Lower leg skin (tissue), 3 donors: Measurements from ENCODE around the gene NADK2.

Experiments
- CTCF ChIP-seq, 3 donors: fragments of 450-650 bp; IDR thresholded peaks; one replicate each; pipeline ENCODE4 v1.5.1; 2016; ENCODE audit warnings: antibody characterized with exemption in 3 of 3, mild to moderate bottlenecking in 3 of 3, moderate library complexity in 2 of 3
- POLR2A ChIP-seq, 2 donors: fragments of 450-650 bp; IDR thresholded peaks; one replicate each; pipeline ENCODE4 v1.6.1; 2016 to 2017; ENCODE audit warnings: antibody characterized with exemption in 2 of 2, mild to moderate bottlenecking in 1 of 2, moderate library complexity in 1 of 2

GRCh38 chr5:36205329-36205728 is 36.4 kb downstream of the NADK2 start:
- TF ChIP-seq CTCF (IDR thresholded peaks at IDR 0.05) = no peak
- TF ChIP-seq POLR2A (IDR thresholded peaks at IDR 0.05) = no peak
